Activated CD8-positive, alpha-beta memory T cell treated with anti-CD3 and anti-CD28 coated beads, Interleukin-2, amount 50 U/mL, for 1 hour (primary cell): ENCODE results near the gene OR4E2.
"Not testable (repeated sequence)": the region's sequence is repeated elsewhere in the genome, so short reads cannot be mapped to it uniquely, and the experiment has no call there.

Source experiments
- DNase-seq: peaks from one replicate; pipeline ENCODE4 v3.0.0-alpha.2; 2020; ENCODE audit errors: extremely low read depth

OR4E2 gene, protein sequence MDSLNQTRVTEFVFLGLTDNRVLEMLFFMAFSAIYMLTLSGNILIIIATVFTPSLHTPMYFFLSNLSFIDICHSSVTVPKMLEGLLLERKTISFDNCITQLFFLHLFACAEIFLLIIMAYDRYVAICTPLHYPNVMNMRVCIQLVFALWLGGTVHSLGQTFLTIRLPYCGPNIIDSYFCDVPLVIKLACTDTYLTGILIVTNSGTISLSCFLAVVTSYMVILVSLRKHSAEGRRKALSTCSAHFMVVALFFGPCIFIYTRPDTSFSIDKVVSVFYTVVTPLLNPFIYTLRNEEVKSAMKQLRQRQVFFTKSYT

GRCh38 chr14:21653331-21653885 is at the start of gene OR4E2:
Gene OR4E2, plus strand, starts transcription at chr14:21653835. Its CDS starts 11,248 bp downstream, at chr14:21665083.
- no peak for DNase-seq

GRCh38 chr14:21612324-21612723 is 41.3 kb upstream of the OR4E2 start:
- no peak for DNase-seq

DNA sequence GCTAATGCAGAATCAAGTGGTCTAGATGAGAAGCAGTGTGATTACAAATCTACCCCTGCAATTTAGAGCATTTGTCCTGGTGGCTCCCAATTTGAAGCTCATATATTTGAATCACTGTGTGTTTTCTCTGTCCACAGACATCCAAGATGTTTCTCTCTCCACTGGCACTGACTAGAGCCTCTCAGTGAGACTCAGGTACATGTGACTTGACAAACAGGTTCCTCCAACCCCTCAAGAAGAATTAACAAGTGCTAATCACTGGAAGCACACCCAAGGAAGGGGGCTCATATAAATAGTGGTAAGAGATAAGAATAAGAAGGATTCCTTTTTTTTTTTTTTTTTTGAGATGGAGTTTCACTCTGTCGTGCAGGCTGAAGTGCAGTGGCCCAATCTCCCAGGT is 39.4 kb upstream of the OR4E2 start:
- no peak for DNase-seq

DNA sequence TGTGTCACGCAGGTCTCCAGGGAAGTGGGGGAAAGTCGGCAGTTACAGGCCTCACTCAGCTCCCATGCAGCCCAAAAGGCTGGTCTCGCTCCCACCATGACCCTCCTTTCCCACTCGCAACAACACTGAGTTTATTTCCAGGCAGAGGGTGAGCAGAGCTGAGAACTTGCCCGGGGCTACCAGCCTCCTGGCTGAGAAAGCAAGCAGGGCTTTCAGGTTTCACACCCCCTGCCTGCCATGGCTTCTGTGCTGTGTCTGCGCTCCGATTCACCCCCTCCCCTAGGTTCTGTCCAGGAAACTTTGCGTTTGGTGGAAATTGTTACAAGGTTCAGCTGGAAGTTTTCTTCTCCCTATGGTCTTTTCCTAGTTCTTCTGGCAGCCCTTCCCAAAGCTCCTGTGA is 36.0 kb upstream of the OR4E2 start:
- no peak for DNase-seq

DNA sequence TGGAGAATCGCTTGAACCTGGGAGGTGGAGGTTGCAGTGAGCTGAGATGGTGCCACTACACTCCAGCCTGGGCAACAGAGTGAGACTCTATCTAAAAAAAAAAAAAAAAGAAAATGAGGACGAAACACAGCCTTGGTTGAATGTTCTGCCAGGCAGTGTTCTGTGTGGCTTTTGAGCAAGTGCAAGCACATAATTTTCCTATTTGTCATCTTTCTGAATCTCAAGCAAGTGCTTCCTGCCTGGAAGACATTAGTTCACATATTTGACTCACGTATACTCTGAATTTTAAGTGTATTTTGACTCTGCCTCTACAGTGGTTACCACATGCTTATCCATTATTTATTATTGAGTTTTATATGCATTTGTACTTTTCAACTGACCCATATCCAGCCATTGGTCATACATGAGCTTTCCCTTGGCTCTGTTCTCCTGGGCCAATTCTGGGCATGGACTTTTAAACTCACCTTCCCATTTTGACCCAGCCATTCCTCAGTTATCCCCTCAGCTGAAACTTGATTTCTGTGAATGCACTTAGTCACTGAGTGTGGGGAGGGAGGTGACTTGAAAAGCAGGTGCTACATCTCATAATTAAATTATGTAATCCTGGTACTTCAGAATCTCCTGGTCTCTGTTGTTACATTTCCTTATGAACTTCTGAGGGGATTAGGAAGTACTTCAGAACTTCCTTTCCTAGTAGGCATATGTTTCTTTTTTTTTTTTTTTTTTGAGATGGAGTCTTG is 27.0 kb upstream of the OR4E2 start:
- no peak for DNase-seq

GRCh38 chr14:21630503-21630902 is 23.1 kb upstream of the OR4E2 start:
- not testable (repeated sequence) for DNase-seq

DNA sequence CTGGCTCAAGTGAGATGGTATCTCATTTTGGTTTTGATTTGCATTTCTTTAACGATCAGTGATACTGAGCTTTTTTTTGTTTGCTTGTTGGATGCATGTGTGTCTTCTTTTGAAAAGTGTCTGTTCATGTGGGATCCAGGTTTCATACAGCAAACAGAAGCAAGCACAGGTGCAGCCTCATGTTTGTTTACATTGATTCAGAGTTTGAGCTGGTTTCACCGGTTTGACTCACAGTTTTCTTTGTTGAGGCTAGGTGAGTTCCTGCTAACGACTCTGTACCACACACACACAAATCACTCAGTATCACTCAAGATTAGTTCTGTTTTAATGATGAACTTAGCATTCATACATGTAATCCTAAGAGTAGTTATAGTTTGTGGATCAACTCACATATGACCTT is 22.6 kb upstream of the OR4E2 start:
- DNase-seq = no peak

GRCh38 chr14:21634840-21635239 is 18.8 kb upstream of the OR4E2 start, which contains the start of gene OR10G2:
Gene OR10G2, minus strand, starts transcription at chr14:21634940. Its CDS starts 98 bp downstream, at chr14:21634842.
- DNase-seq = no peak

DNA sequence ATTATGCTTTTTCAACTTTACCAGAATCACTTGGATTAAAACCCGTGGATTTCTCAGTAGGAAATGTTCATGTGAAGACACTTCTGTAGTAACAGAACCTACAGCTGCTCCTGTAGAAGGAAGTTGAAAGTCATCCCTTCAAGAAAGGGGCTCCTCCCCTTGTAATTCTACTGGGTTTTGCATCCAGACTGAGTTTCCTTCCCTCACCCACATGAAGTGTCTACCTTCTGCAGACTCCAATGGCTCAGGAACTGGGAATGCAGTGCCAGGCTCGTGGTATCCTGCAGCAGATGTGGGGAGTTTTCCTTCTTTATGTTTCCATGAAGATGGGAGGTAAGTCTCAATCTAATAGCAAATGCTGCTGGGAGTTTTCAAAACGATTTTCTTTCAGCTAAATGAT is 11.0 kb upstream of the OR4E2 start:
- DNase-seq = no peak

GRCh38 chr14:21643407-21643806 is 10.2 kb upstream of the OR4E2 start:
- DNase-seq = no peak

DNA sequence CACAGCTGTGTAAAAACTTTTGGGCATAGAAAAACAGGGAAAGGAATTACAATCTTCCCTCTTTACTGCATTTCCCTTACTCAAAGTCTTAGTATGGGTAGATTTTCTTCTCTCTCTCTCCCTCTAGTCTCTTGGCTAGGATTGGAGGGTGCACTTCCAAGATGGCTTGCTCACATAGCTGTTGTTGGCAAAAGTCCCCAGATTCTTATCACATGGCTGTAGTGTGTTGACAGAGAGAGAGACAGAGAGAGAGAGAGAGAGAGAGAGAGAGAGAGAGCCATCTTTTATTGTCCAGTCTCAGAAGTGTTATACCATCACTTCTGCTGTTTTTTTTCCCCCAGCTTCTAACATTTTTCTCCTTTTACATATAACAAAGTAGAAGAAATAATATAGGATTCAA is 6.3 kb upstream of the OR4E2 start:
- DNase-seq = no peak

GRCh38 chr14:21652209-21652808 is 1.3 kb upstream of the OR4E2 start:
- no peak for DNase-seq

DNA sequence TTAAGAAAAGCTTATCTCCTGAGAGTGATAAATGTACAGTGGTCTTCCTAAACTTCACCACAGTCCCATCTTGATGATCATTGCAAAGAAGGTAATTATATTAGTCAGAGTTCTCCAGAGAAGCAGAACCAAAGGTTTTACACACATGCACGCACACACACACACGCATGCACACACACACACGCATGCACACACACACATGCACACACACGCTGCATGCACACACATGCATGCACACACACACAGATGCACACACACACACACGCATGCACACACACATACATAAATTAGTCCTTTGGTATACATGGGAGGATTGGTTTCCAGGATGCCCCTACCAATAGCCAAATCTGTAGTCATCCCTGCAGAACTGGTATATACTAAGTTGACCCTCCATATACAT is 580 bp downstream of the OR4E2 start:
- no peak for DNase-seq

GRCh38 chr14:21656980-21657379 is 3.3 kb downstream of the OR4E2 start:
- DNase-seq = no peak

DNA sequence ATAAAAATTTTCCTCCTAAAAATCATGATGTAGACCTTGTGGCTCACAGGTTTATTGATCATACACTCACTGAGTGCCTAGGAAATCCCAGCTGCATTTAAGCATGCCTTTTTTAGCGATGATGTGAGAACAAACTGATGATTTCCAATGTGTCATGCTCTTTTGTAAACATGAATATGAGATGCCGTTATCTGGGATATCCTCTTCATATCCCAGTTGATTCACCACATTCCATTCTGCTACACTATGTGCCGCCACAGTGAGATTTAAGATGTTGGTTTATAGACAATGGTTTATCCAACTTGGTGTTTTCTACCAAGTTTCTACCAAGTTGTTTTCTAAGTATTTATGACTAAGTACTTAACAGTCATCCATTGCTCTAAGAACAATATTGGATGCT is 14.7 kb downstream of the OR4E2 start:
- no peak for DNase-seq

DNA sequence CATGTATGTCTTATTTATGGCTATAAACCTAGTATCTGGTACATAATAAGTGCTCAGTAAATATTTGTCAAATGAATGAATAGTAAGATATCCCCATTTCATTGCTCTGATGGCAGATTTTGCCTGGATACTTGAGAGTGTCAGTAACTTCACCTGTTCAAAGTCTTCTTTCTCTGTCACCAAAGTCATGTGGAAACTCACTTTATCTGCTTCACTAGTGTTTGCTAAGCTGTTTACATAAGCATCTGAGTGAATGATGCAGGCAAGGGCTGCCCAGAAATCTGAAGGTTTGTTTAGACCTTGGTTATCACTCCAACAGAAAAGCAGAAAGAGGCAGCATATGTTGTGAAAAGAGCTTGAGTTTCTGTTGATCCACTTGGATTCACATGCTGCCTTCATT is 15.6 kb downstream of the OR4E2 start:
- no peak for DNase-seq

DNA sequence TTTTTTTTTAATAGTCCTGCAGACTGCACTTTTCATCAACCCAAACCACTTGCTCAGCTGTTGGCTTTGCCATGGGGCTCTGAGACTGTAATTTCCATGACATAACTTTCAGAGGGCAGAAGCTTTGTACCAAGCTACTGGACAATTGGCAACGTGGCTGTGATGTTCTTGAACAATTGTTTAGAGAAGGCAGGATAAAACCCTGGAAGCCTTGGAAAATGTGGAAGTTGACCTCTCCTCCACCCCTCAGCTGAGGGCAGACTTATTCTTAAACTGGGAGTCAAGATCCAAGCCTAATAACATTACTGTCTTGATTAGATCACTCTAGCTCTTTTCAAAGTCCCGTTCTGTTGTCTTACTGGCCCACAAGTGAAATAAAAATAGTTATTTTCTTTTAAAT is 17.7 kb downstream of the OR4E2 start:
- DNase-seq = no peak

DNA sequence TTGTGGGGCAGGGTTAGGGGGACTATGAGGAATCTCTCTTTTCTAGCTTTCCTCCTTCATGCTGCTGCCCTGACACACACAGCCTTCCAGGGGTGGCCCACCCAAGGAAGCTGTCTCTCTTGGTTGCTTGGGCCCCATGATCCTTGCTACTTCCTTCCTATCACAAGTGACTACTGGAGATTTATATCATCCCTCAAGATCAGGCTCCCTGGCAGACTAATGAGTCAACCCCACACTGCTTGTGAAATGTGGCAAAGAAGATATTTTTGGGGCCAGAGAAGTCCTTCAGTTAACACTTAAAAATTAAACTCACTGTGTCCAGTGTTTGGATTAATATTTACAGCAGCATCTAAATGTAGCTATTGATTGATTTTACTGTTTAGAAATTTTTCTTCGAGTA is 18.5 kb downstream of the OR4E2 start:
- DNase-seq = no peak

DNA sequence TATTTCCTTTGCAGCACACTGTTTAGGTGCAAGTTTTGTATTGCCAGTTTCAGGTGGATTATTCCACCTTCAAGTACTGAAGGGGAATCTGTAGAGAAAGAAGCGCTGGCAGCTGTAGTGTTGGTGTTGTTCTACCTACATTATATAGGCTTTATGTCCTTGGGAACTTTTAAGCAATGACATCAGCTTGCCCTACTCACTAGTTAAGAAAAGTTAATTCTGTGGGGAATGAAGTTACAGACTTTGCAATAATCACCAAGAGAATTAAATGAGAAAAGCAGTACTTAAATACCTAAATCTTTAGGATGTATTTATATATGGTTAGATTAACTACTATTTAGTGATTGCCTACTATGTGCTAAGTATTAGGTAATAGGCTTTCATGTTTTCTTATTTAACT is 20.1 kb downstream of the OR4E2 start, which contains the start of gene OR4E1:
OR4E1 (minus strand) TSS at position 101 of the 400 bp plus-strand sequence. CDS start 2,883 bp downstream, outside the sequence.
- DNase-seq = no peak

DNA sequence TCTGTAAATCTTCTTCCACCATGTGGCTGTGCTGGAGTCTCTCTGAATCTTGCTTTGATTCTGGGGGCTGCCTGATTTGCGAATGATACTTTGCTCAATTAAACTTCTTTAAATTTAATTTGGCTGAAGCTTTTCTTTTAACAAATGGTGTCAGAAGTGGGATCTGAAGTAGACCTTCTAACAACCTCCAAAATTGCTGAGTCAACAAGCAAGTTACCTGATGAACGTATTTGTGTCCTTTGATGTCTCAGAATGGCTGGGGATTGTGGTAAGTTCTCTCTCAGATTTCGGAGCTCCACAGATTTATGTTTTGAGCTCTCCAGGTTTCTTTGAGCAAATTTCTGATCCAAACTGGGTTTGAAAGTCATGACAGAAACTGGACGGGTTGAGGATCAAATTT is 21.9 kb downstream of the OR4E2 start:
- DNase-seq = no peak

GRCh38 chr14:21680072-21680471 is 26.4 kb downstream of the OR4E2 start:
- DNase-seq = no peak

- no peak for DNase-seq
These were observed 32.8 kb downstream of the OR4E2 start for GRCh38 chr14:21686468-21686867.
